Tongue (tissue), 2 donors: ENCODE results near the gene TAGLN2. TPM values are rescaled to one million over a fixed set of nuclear protein-coding genes. Genes with fewer than 3 reads are reported as not detected.

Experiments
- DNase-seq: peaks from one replicate; pipeline ENCODE4 v3.0.0-alpha.2; 2015
- total RNA-seq: library from RNA; depleted of rRNA; stranded (reverse); fragments of >200 nt; gene quantifications from one replicate; pipeline ENCODE4 v1.2.3, GENCODE V29; 2014

TAGLN2 gene
- total RNA-seq, 1 donor from 2014 or later: 238 TPM

DNA sequence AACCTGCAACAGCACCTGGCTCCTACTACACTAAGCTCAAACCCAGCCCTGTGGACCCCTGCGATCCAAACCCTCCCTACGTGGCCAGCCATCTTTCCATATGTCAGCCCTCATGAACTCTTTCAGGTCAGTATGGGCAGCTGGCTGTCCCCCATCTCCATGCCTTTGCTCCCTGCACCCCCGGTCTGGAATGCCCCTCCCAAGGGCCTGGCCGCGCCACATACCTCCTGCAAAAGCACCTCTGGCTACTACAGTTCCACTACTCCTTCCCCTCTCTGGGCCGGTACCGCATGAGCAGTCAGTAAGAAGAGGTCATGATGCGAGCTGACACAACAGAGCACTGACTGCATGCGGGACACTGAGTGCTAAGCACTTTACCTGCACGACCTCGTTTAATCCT is 10.0 kb upstream of the TAGLN2 start:
- DNase-seq: no peak

DNA sequence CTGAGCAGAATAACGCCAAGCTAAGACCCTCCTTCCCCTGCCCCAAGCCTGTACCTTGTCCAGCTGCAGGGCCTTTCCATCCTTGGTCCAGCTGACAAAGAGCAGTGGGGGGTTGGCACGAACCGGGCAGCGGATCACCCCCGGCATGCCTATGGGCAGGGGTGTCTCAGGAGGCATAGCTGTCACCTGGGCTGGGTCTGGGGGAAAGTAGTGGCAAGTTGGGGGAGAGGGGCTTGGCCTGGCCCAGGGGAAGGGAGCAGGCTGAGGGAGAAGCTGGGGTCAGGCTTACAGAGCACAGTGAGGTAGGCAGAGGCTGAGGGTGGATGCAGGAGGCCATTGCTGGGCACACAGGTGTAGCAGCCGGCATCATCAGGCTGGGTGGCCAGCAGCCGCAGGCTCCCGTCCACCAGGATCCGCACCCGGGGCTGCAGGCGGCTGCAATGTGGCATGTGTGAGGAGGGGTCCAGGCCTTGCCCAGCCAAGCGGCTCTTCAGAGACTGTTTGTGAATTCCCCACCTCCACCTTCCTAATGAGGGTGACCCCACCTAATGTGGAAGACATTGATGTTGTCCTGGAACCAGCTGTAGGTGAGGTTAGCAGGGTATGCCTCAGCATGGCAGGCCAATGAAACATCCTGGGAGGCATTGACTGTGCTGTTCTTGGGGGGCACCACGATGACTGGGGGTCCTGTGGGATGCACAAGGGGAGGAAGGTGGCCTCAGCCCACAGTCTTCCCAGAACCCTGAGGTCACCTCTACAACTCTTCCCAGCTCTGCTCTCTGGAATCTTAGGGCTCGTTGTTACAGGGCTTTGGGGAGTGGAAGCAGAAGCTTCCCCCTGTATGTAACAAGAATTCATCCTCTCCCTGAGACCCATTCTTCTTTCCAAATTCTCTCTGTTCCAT is 9.1 kb upstream of the TAGLN2 start:
- no peak for DNase-seq

DNA sequence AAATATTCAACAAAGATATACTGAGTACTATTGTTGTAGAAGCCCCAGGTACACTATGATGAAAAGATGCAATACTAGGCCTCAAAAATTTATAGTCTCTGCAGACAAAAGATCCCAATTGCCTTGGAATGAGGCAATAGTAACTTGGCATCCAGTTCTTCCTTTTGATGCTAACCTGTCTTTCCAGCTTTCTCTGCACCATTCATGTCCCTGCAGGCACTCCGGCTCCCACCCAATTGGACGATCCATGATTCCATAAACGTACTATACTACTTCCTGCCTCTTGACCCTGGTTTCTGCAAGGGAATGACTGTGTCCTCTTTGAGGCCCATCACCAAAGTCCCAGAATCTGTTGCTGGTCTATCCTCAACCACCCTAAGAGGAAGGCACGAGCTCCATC is 8.0 kb upstream of the TAGLN2 start:
- peak; percentile 32 for DNase-seq

DNA sequence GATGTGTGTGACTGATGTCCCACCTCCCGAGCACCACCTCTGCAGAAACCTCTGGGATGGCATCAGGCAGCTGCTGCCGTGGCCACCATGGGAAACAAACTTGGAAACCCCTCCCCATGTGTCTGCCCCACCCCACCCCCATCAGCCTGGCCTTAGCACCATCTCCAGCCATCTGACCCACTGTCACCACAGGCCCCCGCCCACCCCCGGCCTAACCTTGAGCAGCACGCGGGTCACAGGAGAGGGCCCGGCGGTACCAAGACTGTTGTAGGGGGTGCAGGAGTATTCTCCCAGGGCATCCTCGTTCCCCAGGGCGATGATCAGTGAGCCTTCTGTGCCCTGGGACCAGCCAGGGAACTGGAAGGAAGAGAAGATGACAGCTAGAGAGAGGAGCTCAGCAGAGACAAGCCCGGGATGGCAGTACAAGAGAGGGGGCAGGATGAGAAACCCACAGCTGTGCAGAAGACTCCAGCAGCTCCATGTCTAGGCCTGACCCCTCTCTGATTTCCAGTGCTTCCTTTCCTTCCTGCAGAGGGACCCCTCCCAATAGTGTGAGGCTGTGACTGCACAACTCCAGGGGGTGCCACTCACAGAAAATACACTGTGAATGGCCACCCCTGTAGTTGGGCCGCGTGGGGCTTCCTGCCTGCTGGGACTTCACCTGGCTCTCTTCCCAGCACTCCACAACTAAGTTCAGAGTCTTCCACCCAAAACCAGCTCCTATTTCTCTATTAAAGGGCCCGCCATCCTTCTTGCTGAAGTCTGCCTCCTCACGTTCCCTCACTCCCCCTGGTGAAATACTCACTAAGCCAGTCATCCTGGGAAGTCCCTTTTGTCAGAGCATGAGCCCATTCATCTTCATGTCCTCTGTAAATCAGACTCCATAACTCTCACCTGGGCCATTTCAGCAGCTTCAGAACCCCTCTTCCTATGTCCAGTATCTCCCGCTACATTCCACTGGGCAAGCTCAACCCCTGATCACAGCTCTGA is 7.3 kb upstream of the TAGLN2 start:
- no peak for DNase-seq

DNA sequence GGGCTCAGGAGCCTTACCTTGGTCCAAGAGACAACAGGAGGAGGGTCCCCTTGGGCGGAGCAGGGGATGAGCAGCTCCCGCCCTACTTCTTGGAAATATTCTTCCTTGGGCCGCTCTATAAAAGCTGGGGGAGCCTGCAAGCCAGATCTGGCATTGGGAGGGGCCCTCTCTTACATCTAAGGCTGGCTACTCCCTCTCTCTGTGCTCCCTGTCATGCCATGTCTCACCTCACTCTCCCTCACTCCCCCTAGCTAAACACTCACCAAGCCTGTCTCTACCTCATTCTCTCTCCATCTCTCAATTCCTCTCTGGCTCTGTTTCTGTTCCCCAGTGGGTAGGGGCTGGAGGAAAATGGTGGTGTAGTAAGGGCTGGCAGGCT is 6.5 kb upstream of the TAGLN2 start:
- DNase-seq: no peak

DNA sequence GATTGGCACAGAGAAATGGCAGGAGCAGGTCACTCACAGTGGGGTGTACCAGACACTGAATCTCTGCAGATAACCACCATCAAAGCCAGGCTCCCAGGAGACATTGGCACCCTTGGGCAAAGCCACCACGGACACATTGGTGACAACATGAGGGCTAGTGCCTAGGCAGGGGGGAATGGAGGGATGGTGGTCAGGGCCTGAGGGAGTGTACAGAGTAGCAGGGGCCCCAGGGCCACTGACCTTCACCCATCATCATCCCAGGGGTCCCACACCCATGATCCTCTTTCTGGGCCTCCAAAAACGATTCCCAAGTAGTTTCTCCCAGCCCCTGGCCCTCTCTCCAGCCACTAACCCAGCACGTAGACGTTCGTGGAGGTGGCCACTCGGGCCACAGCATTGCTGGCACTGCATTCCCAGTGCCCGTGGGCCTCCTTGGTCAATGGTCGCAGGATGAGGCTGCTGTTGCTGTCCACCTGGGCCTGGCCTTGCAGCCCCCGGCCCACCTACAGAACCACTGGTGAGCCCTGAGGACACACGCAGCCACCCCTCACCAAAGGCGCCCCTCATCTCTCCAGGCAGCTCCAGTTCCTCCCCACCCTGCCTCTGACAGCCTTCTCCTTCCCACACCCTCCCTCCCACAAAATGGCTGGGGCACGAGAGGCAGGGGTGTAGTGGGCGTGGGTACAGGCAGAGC is 5.9 kb upstream of the TAGLN2 start:
- no peak for DNase-seq

DNA sequence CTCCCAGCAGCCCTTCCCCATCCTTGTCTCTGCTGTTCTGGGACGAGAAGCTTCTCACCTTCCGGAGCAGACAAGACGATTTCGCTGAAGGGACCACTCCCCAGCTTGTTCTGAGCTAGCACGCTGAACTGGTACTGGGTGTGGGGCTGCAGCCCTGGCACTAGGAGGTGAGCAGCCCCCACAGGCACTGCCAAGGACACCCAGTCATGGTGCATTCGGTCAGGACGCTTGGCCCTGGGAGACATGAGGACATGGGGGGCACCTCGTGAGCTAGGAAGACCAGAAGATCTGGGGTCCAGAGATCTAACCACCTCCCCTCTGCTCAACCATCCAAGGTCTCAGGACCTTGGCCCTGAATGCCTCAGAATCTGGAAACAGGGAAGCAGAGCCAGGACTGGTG is 5.3 kb upstream of the TAGLN2 start:
- DNase-seq: no peak

DNA sequence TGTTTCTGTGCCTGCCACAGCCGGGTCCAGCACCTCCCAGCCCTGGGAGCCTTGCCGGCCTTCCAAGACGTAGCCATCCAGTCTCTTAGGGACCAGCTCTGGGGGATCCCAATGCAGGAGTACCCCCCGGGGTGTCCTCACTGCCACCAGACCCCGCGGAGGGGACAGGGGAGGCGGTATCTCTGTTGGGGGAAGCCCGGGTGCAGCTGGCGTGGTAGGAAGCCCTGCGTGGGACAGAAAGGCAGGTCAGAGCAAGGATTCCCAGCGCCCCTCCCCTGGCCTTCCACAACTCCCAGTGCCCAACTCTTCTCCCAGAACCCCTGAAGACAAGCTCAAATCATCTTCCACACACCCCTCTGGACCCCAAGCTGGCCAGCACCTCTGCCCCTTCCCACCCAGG is 4.9 kb upstream of the TAGLN2 start:
- no peak for DNase-seq

DNA sequence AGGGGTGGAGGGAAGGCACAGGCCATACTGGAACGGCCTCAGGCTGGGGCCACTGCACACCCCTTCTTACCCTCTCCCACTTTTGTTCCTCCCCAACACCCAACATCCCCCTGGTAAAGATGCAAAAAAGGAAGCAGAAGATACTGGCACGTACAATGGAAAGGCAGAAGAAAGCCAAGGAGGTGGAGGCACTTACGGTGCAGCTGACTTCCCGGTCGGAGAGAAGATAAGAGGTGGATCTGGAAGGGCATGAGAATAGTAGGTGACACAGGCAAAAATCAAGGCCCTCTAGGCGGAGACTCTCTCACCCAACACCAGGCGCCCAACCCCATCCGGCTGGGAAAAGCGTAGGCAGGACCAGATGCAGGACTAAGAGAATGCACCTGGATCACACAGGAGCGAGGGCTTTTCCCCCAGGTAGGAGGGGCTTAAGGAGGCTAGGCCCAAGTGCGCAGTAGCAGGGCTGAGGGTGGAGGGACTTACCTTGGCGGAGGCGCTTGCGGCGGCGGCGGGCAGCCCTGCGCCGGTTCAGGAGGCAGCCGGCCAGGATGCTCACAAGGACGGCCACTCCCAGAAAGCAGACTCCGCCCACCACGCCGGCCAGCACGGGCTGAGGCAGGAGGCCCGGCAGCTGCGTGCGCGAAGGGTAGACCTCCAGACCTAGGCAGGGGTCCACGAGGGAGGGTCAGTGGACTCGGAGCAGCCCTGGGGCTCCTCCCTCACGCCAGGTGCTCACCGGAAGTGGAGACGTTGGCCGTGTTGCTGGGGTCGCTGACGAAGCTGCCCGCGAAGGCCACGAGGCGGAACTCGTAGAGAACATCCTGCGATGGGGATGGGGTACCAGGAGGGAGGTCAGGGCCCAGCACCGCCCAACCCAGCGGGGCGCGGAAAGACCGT is 4.1 kb upstream of the TAGLN2 start:
- no peak for DNase-seq

DNA sequence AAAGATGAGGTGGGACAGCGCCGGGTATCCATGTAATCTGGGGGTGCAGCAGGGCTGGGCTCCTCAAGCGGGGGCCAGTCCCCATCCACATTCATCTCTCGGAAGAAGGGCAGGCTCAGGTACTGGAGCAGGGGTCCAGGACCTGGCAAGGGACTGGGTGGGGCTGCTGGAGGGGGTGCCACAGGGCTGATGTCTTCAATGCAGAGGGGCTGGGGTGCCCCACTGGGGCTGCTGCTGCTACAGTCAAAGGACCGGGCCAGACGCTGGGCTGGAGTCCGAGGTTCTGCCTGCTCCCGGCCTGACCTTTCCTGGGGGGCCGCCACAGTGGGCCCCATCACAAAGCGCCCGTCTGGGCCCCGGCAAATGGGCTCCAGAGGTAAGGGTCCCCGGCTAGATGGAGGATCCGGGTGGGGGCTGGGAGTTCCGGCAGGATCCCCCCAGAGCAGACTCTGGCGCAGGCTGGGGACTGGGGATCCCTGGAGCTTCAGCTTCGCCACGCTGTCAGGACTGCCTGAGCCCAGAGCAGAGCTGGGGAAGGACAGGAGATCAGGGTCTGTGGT is 3.3 kb upstream of the TAGLN2 start:
- no peak for DNase-seq

DNA sequence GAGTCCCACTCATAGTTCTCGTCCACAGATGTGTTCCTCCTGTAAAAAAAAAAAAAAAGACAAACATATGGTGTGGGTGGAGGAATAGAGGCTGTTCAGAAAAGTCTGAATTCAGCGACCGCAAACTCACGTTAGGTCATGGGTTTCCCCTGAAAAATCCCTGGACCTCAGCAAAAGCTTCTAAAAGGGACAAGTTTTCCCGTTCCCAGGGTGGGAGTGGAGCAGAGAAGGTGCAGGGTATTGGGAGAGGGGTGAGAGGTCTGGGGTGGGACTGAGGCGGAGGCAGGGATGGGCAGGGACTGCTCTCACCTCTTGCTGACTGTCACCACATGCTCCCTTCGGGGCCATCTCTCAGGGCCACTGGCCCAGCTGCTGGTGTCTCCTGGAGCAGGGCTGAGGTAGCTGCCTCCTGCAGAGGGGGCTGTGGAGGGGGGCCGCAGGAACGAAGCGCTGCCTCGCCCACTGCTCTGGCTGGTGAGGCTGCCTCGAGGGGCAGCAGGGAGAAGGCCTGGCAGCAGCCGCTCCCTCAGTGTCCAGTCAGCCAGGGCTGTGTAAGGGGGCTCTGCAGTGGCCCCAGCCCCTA is 2.6 kb upstream of the TAGLN2 start:
- no peak for DNase-seq

DNA sequence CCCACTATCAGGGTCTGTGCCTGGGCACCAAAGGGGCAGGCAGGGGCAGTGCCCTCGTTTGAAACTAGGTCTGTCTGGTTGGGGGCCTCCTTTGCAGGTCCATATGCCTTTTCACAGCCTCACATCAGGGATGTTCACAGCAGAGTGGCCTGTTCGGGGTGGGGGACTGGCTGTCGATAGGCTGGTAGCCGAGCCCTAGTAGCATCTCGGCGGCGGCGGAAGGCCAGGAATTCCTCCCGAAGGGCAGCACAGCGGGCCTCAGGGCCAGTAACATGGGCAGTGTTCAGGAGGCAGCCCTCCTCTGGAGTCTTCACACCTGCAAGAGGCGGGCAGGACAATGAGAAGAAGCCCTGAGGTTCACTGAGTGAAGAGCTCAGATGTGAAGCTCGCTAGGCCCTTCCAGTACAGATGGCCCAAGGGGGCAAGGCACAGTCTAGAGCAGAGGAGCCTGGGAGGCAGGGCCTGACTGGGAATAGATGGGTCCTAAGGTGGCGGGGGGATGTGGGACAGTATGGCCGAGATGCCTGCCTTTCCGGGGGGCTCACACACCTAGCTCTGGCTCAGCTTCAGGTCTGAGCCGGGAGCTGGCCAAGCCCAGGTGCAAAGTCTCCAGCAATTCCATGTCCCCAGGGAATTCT is 2.0 kb upstream of the TAGLN2 start:
- DNase-seq: no peak

DNA sequence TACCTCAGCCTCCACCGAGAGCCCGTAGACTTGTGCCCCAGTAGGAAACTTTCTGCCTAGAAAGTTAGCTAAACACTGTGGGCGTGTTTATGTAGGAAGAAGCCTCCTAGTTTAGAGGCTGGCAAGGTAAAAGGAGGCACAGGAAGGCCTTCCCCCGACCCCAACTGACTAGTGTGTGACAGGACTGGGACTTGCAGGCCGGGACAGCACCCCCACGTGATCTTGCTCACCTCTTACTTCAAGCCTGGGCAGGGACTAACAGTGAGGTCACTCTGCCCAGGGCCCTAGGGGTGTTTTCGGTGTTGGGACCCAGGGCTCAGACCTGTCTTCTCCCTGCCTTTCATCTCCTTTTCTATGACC is 392 bp upstream of the TAGLN2 start:
- no peak for DNase-seq

DNA sequence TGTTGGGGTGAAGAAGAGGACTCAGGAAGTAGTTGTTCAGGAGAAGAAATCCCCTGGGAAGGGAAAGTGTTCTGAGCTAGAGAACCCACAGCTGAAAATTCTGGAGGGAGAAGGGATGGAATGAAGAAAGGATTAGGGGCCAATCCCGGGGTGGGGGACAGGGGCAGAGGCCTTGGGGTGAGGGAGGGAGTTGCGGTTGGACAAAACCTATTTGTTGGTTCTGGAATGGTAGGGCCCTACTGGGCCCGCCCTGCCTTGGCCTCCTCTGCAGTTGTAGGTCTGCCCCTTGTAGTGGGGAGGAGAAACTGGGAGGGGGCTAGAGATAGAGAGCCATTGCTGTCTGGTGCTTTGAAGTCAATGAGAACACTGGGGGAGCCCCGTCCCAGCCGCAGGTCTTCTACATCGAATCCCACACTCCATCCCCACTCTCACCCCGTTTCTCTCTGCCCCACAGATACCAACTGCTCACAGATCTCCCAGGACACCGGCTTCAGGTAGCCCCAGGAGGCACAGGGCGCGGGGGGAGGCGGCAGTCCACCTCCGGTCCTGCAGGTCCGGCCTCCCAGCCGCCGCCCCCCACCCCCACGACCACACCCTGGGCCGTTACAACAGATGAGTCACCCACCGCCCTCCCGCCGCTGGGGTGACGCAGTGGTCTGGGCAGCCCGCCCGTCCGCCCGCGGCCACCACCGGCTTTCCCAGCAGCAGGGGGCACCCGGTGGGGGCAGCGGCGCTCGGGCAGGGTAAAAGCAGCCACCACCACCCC is 1.1 kb downstream of the TAGLN2 start:
- DNase-seq: peak; percentile 87

DNA sequence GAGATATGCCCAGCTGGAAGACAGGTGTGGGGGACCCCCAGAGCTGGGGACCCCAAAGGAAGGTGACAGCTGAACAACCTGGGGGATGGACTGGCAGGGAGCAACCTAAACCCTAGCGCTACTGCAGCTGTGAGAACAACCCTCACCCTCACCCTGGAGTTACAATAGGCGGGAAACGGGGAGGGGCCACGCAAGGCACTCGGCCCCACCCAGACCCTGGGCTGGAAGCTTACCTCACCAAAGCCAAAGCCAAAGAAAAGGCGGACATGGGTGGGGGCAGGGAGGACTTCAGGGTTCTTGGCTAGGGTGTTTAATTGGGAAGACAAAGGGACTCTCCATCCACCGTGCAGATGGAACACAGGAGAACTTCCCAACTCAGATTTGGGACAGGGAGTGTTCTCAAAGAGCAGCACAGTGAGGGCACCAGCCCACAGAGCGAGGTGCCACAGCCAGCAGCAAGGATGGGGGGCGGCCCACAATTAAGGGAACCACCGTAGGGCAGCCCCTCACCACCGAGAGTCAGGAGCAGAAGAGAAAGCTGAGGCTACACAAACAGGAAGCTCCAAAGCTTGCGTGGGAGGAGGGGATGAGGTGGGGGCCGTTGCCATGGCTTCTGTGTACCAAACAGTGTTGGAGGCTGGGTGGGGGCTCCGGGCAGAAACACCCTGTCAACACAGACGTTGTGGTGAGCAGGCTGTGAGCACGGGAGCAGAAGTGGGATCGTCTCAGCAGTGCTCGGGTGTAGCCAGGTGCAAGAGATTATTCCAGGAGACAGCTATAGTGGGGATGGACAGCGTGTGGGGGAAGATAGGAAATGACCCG is 1.9 kb downstream of the TAGLN2 start:
- DNase-seq: peak; percentile 94

DNA sequence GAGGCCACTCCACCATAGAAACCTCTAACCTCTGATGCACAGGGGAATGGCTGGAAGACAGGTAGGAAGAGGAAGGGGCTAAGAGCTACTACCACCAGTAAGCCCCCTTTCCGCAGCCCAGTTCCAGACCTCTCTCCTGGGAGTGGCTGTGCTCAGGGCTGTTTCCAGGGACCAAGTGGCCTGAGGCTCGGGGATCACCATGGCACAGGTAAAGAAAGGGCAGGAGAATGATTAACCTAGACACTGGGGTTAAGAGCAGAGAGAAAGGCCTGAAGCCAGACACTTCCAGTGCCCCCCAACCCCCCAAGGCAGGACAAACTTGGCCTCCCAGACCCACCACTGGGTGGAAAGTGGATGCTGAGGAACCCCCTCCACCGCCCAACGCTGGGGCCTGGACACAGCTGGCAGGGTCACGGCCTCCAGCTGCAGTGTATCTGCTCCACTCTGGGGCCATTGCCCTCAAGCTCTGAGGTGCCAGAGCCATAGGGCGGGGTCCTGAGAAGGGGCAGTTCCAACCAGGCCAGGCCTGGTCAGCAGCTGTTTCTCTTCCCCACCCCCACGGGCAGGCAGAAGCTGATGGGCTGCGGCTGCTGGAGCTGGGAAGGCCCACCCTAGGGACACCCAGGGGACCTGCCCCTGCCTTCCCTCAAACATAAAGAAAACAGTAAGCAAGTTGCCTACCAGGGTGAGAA is 2.6 kb downstream of the TAGLN2 start:
- DNase-seq: peak; percentile 93

DNA sequence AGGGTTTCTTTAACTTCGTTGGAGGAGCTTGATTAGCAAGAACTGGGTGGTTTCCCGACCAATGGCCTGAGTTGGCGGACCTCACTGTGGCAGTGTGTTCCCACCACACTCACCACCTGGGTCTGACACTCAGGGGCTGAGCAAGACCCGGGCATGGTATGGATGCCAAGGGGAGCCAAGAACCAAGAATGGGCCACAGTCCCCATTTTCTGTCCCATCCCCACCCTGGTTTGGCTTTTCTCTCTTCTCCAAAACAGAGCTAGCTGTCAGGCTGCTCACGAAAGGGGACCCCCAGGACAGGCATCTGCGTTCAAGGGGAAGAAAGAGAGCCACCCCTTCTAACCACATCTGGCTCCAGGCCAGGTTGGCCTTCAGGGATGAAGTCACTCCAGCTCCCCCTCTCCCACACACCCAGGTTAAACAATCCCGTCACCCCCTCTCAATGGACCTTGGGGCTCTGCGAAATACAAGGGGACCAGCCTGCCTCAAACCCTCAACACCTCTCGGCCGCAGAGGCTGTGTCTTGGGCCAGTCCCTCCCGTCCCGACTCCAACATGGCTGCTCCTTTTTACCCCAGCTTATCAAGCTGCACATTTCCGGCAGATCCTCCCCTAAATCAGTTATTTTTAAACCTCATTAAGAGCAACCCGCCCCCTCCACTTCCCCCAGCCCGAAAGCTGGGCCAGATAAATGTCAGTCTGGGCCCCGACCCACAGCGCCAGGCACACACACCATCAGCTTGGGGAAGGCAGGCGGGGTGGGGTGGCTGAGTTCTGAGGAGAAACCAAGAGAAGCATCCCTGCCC is 3.4 kb downstream of the TAGLN2 start:
- no peak for DNase-seq
